MM.1S (cell line): ENCODE results near the gene NDUFA8.

Experiments
- EZH2 ChIP-seq: fragments of 300-600 bp; sonication (generic); optimal IDR thresholded peaks from 2 replicates; pipeline ENCODE3; 2017; ENCODE audit warnings: low read depth, mild to moderate bottlenecking, antibody characterized with exemption, low read length, mixed read lengths
- TF ChIP-seq, protein P1 (sequence below): fragments of 300-600 bp; sonication (generic); IDR thresholded peaks from 2 replicates; pipeline ENCODE4 v1.5.1; 2016; ENCODE audit warnings: antibody characterized with exemption, low read length, mixed read lengths

DNA sequence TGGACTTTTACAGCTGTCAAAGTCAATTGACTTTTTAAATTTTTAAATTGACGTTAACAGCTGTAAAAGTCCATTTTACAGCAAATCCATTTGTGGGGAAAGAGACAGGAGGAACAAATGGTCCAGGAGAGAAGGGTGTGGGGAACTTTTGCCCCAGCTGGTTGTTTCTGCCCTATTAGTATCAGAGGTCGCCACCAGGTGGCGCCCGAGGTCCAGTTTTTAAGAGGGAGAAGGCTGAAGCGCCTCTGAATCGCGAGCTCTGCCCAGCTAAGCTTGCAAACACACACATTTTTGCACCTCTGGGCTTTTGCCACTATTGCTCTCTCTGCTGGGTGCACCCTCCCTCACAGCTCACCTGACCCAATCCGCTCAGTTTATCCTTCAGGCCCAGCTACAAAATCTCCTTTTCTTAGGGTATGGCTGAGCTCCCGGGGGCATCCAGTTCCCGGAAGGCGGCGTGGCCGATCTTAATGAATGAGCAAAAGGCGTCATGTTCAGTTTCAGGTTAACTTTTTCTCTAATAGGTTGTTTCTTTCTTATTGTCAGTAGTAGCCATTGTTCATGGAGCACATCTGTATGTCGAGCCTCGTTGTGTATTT is 60.2 kb downstream of the NDUFA8 start:
- TF ChIP-seq, protein P1, sequence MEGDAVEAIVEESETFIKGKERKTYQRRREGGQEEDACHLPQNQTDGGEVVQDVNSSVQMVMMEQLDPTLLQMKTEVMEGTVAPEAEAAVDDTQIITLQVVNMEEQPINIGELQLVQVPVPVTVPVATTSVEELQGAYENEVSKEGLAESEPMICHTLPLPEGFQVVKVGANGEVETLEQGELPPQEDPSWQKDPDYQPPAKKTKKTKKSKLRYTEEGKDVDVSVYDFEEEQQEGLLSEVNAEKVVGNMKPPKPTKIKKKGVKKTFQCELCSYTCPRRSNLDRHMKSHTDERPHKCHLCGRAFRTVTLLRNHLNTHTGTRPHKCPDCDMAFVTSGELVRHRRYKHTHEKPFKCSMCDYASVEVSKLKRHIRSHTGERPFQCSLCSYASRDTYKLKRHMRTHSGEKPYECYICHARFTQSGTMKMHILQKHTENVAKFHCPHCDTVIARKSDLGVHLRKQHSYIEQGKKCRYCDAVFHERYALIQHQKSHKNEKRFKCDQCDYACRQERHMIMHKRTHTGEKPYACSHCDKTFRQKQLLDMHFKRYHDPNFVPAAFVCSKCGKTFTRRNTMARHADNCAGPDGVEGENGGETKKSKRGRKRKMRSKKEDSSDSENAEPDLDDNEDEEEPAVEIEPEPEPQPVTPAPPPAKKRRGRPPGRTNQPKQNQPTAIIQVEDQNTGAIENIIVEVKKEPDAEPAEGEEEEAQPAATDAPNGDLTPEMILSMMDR: peak; percentile 74
- TF ChIP-seq EZH2: no peak
